B cell (primary cell): Measurements from ENCODE around the gene RRAD. TPM values are rescaled to one million over a fixed set of nuclear protein-coding genes. Genes with fewer than 3 reads are reported as not detected.

Experiments used
- ATAC-seq: fragments of 200-7000 bp; cut with Tn5 transposase; one replicate; pipeline ENCODE4 v1.10.0; 2021; ENCODE audit warnings: low read depth, mild to moderate bottlenecking, moderate number of reproducible peaks, moderate library complexity
- CTCF ChIA-PET: fragments of 350-600 bp; sonication (Branson Sonifier 250); formaldehyde crosslinking; loops from one replicate; lab custom pipeline; 2021; ENCODE audit warnings: antibody characterized with exemption, inconsistent platforms; lab: Charles Lee
- POLR2A ChIA-PET: fragments of 350-600 bp; sonication (Branson Sonifier 250); formaldehyde crosslinking; loops from one replicate; lab custom pipeline; 2021; ENCODE audit warnings: antibody characterized with exemption; lab: Charles Lee
- DNase-seq: peaks from one replicate; pipeline ENCODE4 v3.0.0; 2013
- H2AFZ ChIP-seq: 2 replicates; pipeline ENCODE4 v1.6.1; 2012; ENCODE audit warnings: mild to moderate bottlenecking, low read depth, low read length; ENCODE audit not compliant: insufficient read depth, poor library complexity, severe bottlenecking
- H3K27ac ChIP-seq, 2 donors: 1 replicate in 1 of 2; 2 replicates in 1 of 2; pipeline ENCODE4 v1.5.1; 2012 to 2013; ENCODE audit warnings: low read length in 2 of 2, mild to moderate bottlenecking in 2 of 2, moderate library complexity in 1 of 2
- H3K27me3 ChIP-seq, 4 experiments: fragments of 200-600 bp in 1 of 4; sonication (generic) in 1 of 4; replicated peaks in 1 of 4; 1 replicate in 2 of 4; 2 replicates in 2 of 4; pipeline versions ENCODE4 v1.6.1 to v1.7.0; 2013 to 2016; ENCODE audit warnings: low read length in 3 of 4, mild to moderate bottlenecking in 2 of 4, mixed read lengths in 1 of 4, moderate library complexity in 1 of 4; ENCODE audit not compliant: insufficient read depth in 4 of 4, control insufficient read depth in 3 of 4; ENCODE audit errors: control extremely low read depth in 1 of 4
- H3K36me3 ChIP-seq, 2 experiments: replicated peaks in 1 of 2; 1 replicate in 1 of 2; 2 replicates in 1 of 2; pipeline versions ENCODE4 v1.6.1 to v1.7.1; 2013; ENCODE audit warnings: low read length in 1 of 2; ENCODE audit not compliant: insufficient read depth in 2 of 2, control insufficient read depth in 1 of 2; ENCODE audit errors: control extremely low read depth in 1 of 2, extremely low read depth in 1 of 2
- H3K4me1 ChIP-seq, 2 donors: fragments of 200-600 bp in 1 of 2; sonication (generic) in 1 of 2; 1 replicate in 1 of 2; 2 replicates in 1 of 2; pipeline versions ENCODE4 v1.5.1 to v1.6.1; 2013 to 2017; ENCODE audit warnings: low read length in 2 of 2; ENCODE audit not compliant: control insufficient read depth in 2 of 2, insufficient read depth in 2 of 2
- H3K4me2 ChIP-seq: replicated peaks from 2 replicates; pipeline ENCODE3; 2012; ENCODE audit warnings: mild to moderate bottlenecking, low read depth, low read length; ENCODE audit not compliant: poor library complexity, severe bottlenecking
- H3K4me3 ChIP-seq, 5 experiments: fragments of 200-600 bp in 1 of 5; sonication (generic) in 1 of 5; 1 replicate in 3 of 5; 2 replicates in 2 of 5; pipeline versions ENCODE4 v1.5.1 to v1.7.0; 2011 to 2016; ENCODE audit warnings: low read length in 4 of 5, mild to moderate bottlenecking in 4 of 5, low read depth in 2 of 5, control low read depth in 1 of 5, moderate library complexity in 1 of 5; ENCODE audit not compliant: insufficient read depth in 1 of 5; ENCODE audit errors: control extremely low read depth in 1 of 5, extremely low read depth in 1 of 5
- H3K79me2 ChIP-seq: fragments of 200-600 bp; sonication (generic); one replicate; pipeline ENCODE4 v1.6.0; 2016; ENCODE audit warnings: low read length; ENCODE audit not compliant: control insufficient read depth, insufficient read depth
- H3K9ac ChIP-seq: fragments of 200-600 bp; sonication (generic); 2 replicates; pipeline ENCODE4 v1.6.1; 2017; ENCODE audit warnings: mild to moderate bottlenecking, low read length, moderate library complexity
- H3K9me3 ChIP-seq, 3 donors: one replicate each; pipeline versions ENCODE4 v1.6.1 to v1.7.1; 2013; ENCODE audit warnings: low read length in 2 of 3; ENCODE audit not compliant: control insufficient read depth in 2 of 3, insufficient read depth in 1 of 3; ENCODE audit errors: control extremely low read depth in 1 of 3
- H4K20me1 ChIP-seq: 2 replicates; pipeline ENCODE4 v1.6.0; 2012; ENCODE audit warnings: mild to moderate bottlenecking, low read length; ENCODE audit not compliant: insufficient read depth, control insufficient read depth, poor library complexity, severe bottlenecking
- H3K27ac Mint-ChIP-seq: one replicate; pipeline ENCODE4 v1.8.0; 2021; ENCODE audit warnings: mixed read lengths
- H3K27me3 Mint-ChIP-seq: one replicate; pipeline ENCODE4 v1.8.0; 2021; ENCODE audit warnings: mixed read lengths
- H3K4me1 Mint-ChIP-seq: one replicate; pipeline ENCODE4 v1.8.0; 2021; ENCODE audit warnings: mixed read lengths
- H3K4me3 Mint-ChIP-seq: one replicate; pipeline ENCODE4 v1.8.0; 2021; ENCODE audit warnings: mixed read lengths
- H3K9me3 Mint-ChIP-seq: one replicate; pipeline ENCODE4 v1.8.0; 2022; ENCODE audit warnings: mixed read lengths; ENCODE audit not compliant: insufficient read depth
- CTCF ChIP-seq: fragments of 200-600 bp; IDR thresholded peaks from one replicate; pipeline ENCODE4 v1.8.0; 2022; ENCODE audit warnings: antibody characterized with exemption, mild to moderate bottlenecking
- EZH2 ChIP-seq: IDR thresholded peaks from 2 replicates; pipeline ENCODE4 v1.6.1; 2012; ENCODE audit warnings: borderline replicate concordance, low read depth, mild to moderate bottlenecking, moderate library complexity, low read length; ENCODE audit not compliant: insufficient read depth, poor library complexity, severe bottlenecking
- WGBS: methylation state at CpG from one replicate; pipeline ENCODE4 v1.1.5; 2013; ENCODE audit warnings: missing lambda C conversion rate; ENCODE audit not compliant: insufficient coverage; 5-methylcytosine and 5-hydroxymethylcytosine counted together
- intact Hi-C: fragments of 100-400 bp; cut with micrococcal nuclease; formaldehyde crosslinking; loops from one replicate; pipeline ENCODE4 v1.10.0; 2022
- polyA plus RNA-seq: library from polyadenylated mRNA; depleted of rRNA; stranded (reverse); fragments of >200 nt; gene quantifications from 2 replicates; pipeline ENCODE4 v1.2.3, GENCODE V29; 2012
- total RNA-seq, 2 donors: library from RNA; stranded (reverse); fragments of 120-200 nt in 1 of 2; gene quantifications; 1 replicate in 1 of 2; 2 replicates in 1 of 2; pipeline versions ENCODE4 v1.2.3 to v1.2.4, GENCODE V29; 2013 to 2022

The RRAD gene
- total and polyA plus RNA-seq, 2 donors (not counting 1 experiment from before 2014, with no cell fraction given): 0.64 to 1.9 TPM

DNA sequence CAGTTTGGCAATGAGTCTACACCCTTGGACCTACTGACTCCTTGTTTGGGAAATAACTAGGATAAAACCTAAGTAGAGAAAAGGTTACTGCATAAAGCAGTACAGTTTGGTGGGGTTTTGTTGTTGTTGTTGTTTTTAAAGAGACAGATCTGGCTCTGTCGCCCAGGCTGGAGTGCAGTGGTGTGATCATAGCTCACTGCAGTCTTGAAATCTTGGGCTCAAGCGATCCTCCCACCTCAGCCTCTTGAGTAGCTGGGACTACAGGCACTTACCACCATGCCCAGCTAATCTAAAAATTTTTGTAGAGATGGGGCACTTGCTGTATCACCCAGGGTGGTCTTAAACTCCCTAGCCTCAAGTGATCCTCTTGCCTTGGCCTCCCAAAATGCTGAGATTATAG lies 43.8 kb downstream of the RRAD start:
- Histone ChIP-seq H4K20me1 (no peaks in the 10 kb centered on the region), H3K9me3 (no peaks in the 10 kb centered on the region), H3K27me3 (no peaks in the 10 kb centered on the region), H3K27ac (no peak overlapping the region), H3K36me3 (peaks cover 0 to 15% of the 10 kb centered on the region in 2 experiments), H3K4me1 (peaks cover 4 to 16% of the 10 kb centered on the region in 2 donors), H3K4me2 (peak overlapping the region; percentile 96), H3K9ac (no peak overlapping the region), H3K79me2 (peaks cover 12% of the 10 kb centered on the region), H2AFZ (no peak overlapping the region), H3K4me3 (no peak overlapping the region)
- peaks cover 17% of the 10 kb centered on the region for H3K4me1 Mint-ChIP-seq
- CTCF ChIA-PET: interaction anchor here (0.9 to 3.1 kb wide), 5 partner anchors 9 to 475 kb away, joined by 4 to 28 read pairs (median 9); partner anchors contain the start of gene NAE1
- intact Hi-C loops: loop anchor here (2.0 to 5.0 kb wide), 2 partner anchors 51 kb away; partner anchors contain the start of genes CIAO2B and NAE1
- no peaks in the 10 kb centered on the region for H3K27me3 Mint-ChIP-seq
- no peaks in the 10 kb centered on the region for H3K9me3 Mint-ChIP-seq
- ATAC-seq (no peak), DNase-seq (no peak)
- TF ChIP-seq CTCF: no peak
- TF ChIP-seq EZH2: no peak
- POLR2A ChIA-PET: no interaction called here
- peak overlapping the region; percentile 63 for H3K4me3 Mint-ChIP-seq
- no peak overlapping the region for H3K27ac Mint-ChIP-seq
- WGBS: 63% methylated on average over 1 of the region's 2 CpGs

DNA sequence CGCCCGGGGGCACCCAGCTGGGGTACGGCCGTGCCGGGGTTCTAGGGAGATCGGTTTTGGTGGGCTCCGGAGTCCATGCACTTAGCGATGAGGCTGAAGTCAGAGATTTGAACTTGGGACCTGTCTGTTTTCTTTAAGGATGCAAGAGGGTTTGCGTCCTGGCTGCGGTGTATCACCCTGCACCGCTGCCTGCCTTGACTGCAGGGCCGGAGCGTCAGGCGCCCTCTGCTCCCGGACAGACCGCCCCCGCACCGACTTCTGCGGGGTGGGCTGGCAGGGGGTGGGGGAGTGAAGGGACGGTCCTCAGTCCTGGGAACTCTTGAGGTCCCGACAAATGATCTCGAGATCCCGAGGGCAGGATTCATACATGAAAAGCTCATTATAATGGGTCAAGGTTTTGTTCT lies 44.3 kb downstream of the RRAD start:
- H3K9ac ChIP-seq: peak overlapping the region; percentile 78
- H3K27me3 ChIP-seq: no peaks in the 10 kb centered on the region
- Mint-ChIP-seq H3K27me3 (no peaks in the 10 kb centered on the region), H3K4me3 (peak overlapping the region; percentile 98), H3K27ac (peak overlapping the region; percentile 20), H3K4me1 (peaks cover 17% of the 10 kb centered on the region), H3K9me3 (no peaks in the 10 kb centered on the region)
- 2% methylated on average over 20 of the region's 23 CpGs for WGBS
- H3K36me3 ChIP-seq: peaks cover 0 to 15% of the 10 kb centered on the region in 2 experiments
- peaks cover 12% of the 10 kb centered on the region for H3K79me2 ChIP-seq
- peak overlapping the region; percentile 93 for H2AFZ ChIP-seq
- ChIA-PET POLR2A (interaction anchor here (0.5 to 0.6 kb wide), 2 partner anchors 167 to 429 kb away, joined by 3 to 4 read pairs; no protein-coding TSS in a partner anchor), CTCF (interaction anchor here (0.9 to 3.1 kb wide), 7 partner anchors 9 to 475 kb away, joined by 3 to 28 read pairs (median 5); partner anchors contain the start of genes DYNC1LI2 and NAE1)
- H3K4me3 ChIP-seq: peak overlapping the region; percentile 25 to 91 (median 85)
- no peak for ATAC-seq
- DNase-seq: no peak
- H4K20me1 ChIP-seq: no peaks in the 10 kb centered on the region
- peaks cover 4 to 16% of the 10 kb centered on the region in 2 donors for H3K4me1 ChIP-seq
- peak overlapping the region in 1 of 2 donors; percentile 46 for H3K27ac ChIP-seq
- peak overlapping the region; percentile 96 for H3K4me2 ChIP-seq
- TF ChIP-seq EZH2 (no peak), CTCF (no peak)
- no peaks in the 10 kb centered on the region for H3K9me3 ChIP-seq
- intact Hi-C loops: loop anchor here (2.0 to 5.0 kb wide), 2 partner anchors 50 to 51 kb away; partner anchors contain the start of genes CIAO2B and NAE1
